HL-60 (cell line): Measurements from ENCODE around the gene FBLN1.
A peak's percentile ranks its signal among the peaks of the same experiment; 100 is the strongest.

Experiments
- DNase-seq, 2 experiments: peaks; one replicate each; pipeline ENCODE4 v3.0.0-alpha.2; 2010 to 2020; ENCODE audit warnings: low read depth in 1 of 2, low spot score in 1 of 2
- H3K27ac ChIP-seq: fragments of 250-450 bp; sonication (Bioruptor Pico); replicated peaks from 2 replicates; pipeline ENCODE4 v1.5.1; 2020; ENCODE audit warnings: mild to moderate bottlenecking, moderate library complexity
- H3K27me3 ChIP-seq: fragments of 250-450 bp; sonication (Bioruptor Pico); 2 replicates; pipeline ENCODE4 v1.5.1; 2021; ENCODE audit warnings: mild to moderate bottlenecking, moderate library complexity; ENCODE audit not compliant: insufficient read depth, poor library complexity, severe bottlenecking
- H3K4me3 ChIP-seq: replicated peaks from 2 replicates; pipeline ENCODE4 v1.5.1; 2011; ENCODE audit warnings: mild to moderate bottlenecking, control low read depth, low read length; ENCODE audit not compliant: insufficient read depth
- GABPA ChIP-seq: IDR thresholded peaks from 2 replicates; pipeline ENCODE4 v1.6.1; 2012; ENCODE audit warnings: low read depth
- POLR2AphosphoS5 ChIP-seq: IDR thresholded peaks from 2 replicates; pipeline ENCODE4 v1.6.1; 2012; ENCODE audit warnings: low read depth
- SPI1 ChIP-seq: IDR thresholded peaks from 2 replicates; pipeline ENCODE4 v1.6.1; 2012; ENCODE audit warnings: low read depth, mild to moderate bottlenecking, borderline replicate concordance
- TF ChIP-seq, protein P1 (sequence below): IDR thresholded peaks from 2 replicates; pipeline ENCODE4 v1.6.1; 2012; ENCODE audit warnings: low read depth; ENCODE audit not compliant: insufficient replicate concordance
- TF ChIP-seq, protein P2 (sequence below): IDR thresholded peaks from one replicate; pipeline ENCODE4 v1.5.1; 2011; ENCODE audit warnings: low read length, control low read depth, inconsistent platforms; ENCODE audit not compliant: insufficient read depth

The FBLN1 gene

DNA sequence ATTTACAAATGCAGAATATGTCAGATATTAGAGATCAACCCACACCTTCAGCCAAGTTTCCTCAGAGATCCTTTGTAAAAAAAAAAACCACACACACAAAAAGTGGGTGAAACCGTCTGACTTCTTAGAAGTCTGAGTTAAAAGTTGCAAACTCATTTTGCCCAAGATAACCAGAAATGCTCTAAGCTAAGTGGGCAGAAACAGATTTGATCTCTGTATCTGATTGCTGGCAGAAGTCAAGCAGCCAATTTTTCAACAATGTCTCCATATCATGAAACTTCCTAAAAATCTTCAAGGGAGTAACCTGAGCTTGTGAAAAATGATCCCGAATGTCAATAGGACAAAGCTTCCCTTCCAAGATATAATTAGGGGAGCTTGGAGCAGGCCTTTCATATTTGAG, 140.3 kb downstream of the FBLN1 start:
- Histone ChIP-seq H3K27me3 (no peaks in the 10 kb centered on the region), H3K27ac (no peak overlapping the region), H3K4me3 (no peak overlapping the region)
- TF ChIP-seq, protein P1, sequence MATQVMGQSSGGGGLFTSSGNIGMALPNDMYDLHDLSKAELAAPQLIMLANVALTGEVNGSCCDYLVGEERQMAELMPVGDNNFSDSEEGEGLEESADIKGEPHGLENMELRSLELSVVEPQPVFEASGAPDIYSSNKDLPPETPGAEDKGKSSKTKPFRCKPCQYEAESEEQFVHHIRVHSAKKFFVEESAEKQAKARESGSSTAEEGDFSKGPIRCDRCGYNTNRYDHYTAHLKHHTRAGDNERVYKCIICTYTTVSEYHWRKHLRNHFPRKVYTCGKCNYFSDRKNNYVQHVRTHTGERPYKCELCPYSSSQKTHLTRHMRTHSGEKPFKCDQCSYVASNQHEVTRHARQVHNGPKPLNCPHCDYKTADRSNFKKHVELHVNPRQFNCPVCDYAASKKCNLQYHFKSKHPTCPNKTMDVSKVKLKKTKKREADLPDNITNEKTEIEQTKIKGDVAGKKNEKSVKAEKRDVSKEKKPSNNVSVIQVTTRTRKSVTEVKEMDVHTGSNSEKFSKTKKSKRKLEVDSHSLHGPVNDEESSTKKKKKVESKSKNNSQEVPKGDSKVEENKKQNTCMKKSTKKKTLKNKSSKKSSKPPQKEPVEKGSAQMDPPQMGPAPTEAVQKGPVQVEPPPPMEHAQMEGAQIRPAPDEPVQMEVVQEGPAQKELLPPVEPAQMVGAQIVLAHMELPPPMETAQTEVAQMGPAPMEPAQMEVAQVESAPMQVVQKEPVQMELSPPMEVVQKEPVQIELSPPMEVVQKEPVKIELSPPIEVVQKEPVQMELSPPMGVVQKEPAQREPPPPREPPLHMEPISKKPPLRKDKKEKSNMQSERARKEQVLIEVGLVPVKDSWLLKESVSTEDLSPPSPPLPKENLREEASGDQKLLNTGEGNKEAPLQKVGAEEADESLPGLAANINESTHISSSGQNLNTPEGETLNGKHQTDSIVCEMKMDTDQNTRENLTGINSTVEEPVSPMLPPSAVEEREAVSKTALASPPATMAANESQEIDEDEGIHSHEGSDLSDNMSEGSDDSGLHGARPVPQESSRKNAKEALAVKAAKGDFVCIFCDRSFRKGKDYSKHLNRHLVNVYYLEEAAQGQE = no peak
- TF ChIP-seq, protein P2, sequence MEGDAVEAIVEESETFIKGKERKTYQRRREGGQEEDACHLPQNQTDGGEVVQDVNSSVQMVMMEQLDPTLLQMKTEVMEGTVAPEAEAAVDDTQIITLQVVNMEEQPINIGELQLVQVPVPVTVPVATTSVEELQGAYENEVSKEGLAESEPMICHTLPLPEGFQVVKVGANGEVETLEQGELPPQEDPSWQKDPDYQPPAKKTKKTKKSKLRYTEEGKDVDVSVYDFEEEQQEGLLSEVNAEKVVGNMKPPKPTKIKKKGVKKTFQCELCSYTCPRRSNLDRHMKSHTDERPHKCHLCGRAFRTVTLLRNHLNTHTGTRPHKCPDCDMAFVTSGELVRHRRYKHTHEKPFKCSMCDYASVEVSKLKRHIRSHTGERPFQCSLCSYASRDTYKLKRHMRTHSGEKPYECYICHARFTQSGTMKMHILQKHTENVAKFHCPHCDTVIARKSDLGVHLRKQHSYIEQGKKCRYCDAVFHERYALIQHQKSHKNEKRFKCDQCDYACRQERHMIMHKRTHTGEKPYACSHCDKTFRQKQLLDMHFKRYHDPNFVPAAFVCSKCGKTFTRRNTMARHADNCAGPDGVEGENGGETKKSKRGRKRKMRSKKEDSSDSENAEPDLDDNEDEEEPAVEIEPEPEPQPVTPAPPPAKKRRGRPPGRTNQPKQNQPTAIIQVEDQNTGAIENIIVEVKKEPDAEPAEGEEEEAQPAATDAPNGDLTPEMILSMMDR = no peak
- TF ChIP-seq GABPA (no peak), POLR2AphosphoS5 (no peak), SPI1 (no peak)
- DNase-seq = no peak

GRCh38 chr22:45644714-45645113, 142.0 kb downstream of the FBLN1 start:
- DNase-seq = no peak
- TF ChIP-seq SPI1 (no peak), POLR2AphosphoS5 (no peak), GABPA (no peak)
- TF ChIP-seq, protein P2 = no peak
- TF ChIP-seq, protein P1 = no peak
- H3K27ac ChIP-seq = no peak overlapping the region
- H3K27me3 ChIP-seq = no peaks in the 10 kb centered on the region
- H3K4me3 ChIP-seq = no peak overlapping the region

DNA sequence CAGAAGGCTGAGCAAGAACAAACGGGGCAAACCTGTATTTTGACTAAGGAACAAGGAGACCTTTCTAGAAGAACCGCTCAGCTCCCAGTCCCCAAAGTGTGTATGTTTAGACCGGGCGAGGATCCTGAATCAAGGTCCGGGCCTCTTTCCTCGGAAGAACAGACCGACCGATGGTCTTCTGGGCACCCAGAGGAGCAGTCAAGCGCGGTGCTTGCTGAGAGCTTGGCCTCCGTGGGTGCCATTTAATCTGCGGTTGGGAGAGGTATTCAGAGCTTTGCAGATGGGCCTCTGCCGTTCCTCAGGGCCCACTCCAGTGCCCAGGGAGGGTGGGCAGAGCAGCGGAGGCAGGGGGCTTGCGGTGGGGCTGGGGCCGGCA, 142.5 kb downstream of the FBLN1 start:
- peak in 1 of 2 experiments; percentile 5 for DNase-seq
- TF ChIP-seq, protein P1 = no peak
- TF ChIP-seq, protein P2 = no peak
- TF ChIP-seq POLR2AphosphoS5 (no peak), GABPA (no peak)
- H3K27ac ChIP-seq = peak overlapping the region; percentile 52
- H3K4me3 ChIP-seq = peak overlapping the region; percentile 10; the same call in 1 of the 2 replicates
- H3K27me3 ChIP-seq = no peaks in the 10 kb centered on the region
